GM23338 (cell line): ENCODE data around the gene NAPA.

Experiments used
- CREB1 ChIP-seq: fragments of 250-450 bp; sonication (Bioruptor Pico); IDR thresholded peaks from 2 replicates; pipeline ENCODE4 v1.5.0; 2020; ENCODE audit warnings: low read depth, mild to moderate bottlenecking, moderate library complexity
- EZH2 ChIP-seq: fragments of 200-600 bp; sonication (generic); IDR thresholded peaks from one replicate; pipeline ENCODE4 v1.8.0; 2017; ENCODE audit warnings: antibody characterized with exemption, mild to moderate bottlenecking, low read depth; ENCODE audit not compliant: unreplicated experiment
- EZH2phosphoT487 ChIP-seq: fragments of 200-600 bp; sonication (generic); IDR thresholded peaks from one replicate; pipeline ENCODE4 v1.8.1; 2018; ENCODE audit warnings: antibody characterized with exemption; ENCODE audit not compliant: unreplicated experiment
- JUNB ChIP-seq: IDR thresholded peaks from one replicate; pipeline ENCODE4 v1.6.1; 2016; ENCODE audit warnings: antibody characterized with exemption; ENCODE audit not compliant: unreplicated experiment
- NANOG ChIP-seq: IDR thresholded peaks from 2 replicates; pipeline ENCODE4 v1.6.1; 2016; ENCODE audit warnings: antibody characterized with exemption, borderline replicate concordance
- POLR2AphosphoS5 ChIP-seq: IDR thresholded peaks from 2 replicates; pipeline ENCODE4 v1.6.1; 2016; ENCODE audit warnings: antibody characterized with exemption, low read depth
- STAT1 ChIP-seq: IDR thresholded peaks from one replicate; pipeline ENCODE4 v1.6.1; 2016; ENCODE audit warnings: antibody characterized with exemption; ENCODE audit not compliant: unreplicated experiment
- ZNF114 ChIP-seq: fragments of 250-450 bp; sonication (Bioruptor Pico); IDR thresholded peaks from 2 replicates; pipeline ENCODE4 v1.5.0; 2020; ENCODE audit warnings: mild to moderate bottlenecking, moderate library complexity
- ZNF331 ChIP-seq: fragments of 250-450 bp; sonication (Bioruptor Pico); IDR thresholded peaks from 2 replicates; pipeline ENCODE4 v1.5.0; 2020; ENCODE audit warnings: low read depth, mild to moderate bottlenecking, moderate library complexity
- TF ChIP-seq, protein P1 (sequence below), 2 experiments: fragments of 200-600 bp in 1 of 2; sonication (generic) in 1 of 2; conservative IDR thresholded peaks; 2 replicates each; pipeline versions ENCODE4 v1.5.1 to v1.6.1; 2016 to 2017; ENCODE audit warnings: antibody characterized with exemption in 2 of 2, low read depth in 2 of 2, mild to moderate bottlenecking in 2 of 2, moderate library complexity in 1 of 2
- TF ChIP-seq, protein P2 (sequence below): IDR thresholded peaks from one replicate; pipeline ENCODE4 v1.6.1; 2018; ENCODE audit warnings: antibody characterized with exemption; ENCODE audit not compliant: unreplicated experiment
- TF ChIP-seq, protein P3 (sequence below): fragments of 250-450 bp; sonication (Bioruptor Pico); IDR thresholded peaks from 2 replicates; pipeline ENCODE4 v1.5.0; 2020; ENCODE audit warnings: mild to moderate bottlenecking, moderate library complexity
- TF ChIP-seq, protein P4 (sequence below): IDR thresholded peaks from 2 replicates; pipeline ENCODE4 v1.6.1; 2016; ENCODE audit warnings: antibody characterized with exemption

DNA sequence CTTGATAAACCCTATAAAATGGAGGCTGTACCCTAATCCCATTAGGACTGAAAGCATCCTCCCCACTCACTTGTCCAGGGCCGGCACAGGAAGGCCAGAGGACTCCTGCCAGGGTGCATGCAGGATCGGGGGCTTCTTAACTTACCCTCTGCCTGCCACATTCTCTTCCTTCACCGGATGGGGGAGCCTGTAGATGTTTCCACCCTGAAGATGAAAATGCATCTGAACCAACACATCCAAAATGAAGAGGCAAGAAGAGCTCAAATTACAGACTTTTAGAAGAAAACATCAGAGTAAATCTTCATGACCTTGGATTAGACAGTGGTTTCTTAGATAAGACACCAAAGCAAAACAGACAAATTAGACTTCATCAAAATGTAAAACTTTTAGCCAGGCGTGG, 25.9 kb upstream of the NAPA start:
- TF ChIP-seq, protein P1, sequence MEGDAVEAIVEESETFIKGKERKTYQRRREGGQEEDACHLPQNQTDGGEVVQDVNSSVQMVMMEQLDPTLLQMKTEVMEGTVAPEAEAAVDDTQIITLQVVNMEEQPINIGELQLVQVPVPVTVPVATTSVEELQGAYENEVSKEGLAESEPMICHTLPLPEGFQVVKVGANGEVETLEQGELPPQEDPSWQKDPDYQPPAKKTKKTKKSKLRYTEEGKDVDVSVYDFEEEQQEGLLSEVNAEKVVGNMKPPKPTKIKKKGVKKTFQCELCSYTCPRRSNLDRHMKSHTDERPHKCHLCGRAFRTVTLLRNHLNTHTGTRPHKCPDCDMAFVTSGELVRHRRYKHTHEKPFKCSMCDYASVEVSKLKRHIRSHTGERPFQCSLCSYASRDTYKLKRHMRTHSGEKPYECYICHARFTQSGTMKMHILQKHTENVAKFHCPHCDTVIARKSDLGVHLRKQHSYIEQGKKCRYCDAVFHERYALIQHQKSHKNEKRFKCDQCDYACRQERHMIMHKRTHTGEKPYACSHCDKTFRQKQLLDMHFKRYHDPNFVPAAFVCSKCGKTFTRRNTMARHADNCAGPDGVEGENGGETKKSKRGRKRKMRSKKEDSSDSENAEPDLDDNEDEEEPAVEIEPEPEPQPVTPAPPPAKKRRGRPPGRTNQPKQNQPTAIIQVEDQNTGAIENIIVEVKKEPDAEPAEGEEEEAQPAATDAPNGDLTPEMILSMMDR (conservative IDR thresholded peaks at IDR 0.05; ENCODE audit: low read depth in 2 of 2), result peak; percentile 54 to 65
- TF ChIP-seq POLR2AphosphoS5, result no peak
- no peak for TF ChIP-seq JUNB
- TF ChIP-seq EZH2phosphoT487, result no peak
- TF ChIP-seq CREB1 (CRISPR knock-in tag), result no peak
- no peak for TF ChIP-seq EZH2
- TF ChIP-seq, protein P2, sequence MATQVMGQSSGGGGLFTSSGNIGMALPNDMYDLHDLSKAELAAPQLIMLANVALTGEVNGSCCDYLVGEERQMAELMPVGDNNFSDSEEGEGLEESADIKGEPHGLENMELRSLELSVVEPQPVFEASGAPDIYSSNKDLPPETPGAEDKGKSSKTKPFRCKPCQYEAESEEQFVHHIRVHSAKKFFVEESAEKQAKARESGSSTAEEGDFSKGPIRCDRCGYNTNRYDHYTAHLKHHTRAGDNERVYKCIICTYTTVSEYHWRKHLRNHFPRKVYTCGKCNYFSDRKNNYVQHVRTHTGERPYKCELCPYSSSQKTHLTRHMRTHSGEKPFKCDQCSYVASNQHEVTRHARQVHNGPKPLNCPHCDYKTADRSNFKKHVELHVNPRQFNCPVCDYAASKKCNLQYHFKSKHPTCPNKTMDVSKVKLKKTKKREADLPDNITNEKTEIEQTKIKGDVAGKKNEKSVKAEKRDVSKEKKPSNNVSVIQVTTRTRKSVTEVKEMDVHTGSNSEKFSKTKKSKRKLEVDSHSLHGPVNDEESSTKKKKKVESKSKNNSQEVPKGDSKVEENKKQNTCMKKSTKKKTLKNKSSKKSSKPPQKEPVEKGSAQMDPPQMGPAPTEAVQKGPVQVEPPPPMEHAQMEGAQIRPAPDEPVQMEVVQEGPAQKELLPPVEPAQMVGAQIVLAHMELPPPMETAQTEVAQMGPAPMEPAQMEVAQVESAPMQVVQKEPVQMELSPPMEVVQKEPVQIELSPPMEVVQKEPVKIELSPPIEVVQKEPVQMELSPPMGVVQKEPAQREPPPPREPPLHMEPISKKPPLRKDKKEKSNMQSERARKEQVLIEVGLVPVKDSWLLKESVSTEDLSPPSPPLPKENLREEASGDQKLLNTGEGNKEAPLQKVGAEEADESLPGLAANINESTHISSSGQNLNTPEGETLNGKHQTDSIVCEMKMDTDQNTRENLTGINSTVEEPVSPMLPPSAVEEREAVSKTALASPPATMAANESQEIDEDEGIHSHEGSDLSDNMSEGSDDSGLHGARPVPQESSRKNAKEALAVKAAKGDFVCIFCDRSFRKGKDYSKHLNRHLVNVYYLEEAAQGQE, result no peak
- TF ChIP-seq ZNF331 (CRISPR knock-in tag), result no peak
- TF ChIP-seq ZNF114 (CRISPR knock-in tag), result no peak
- no peak for TF ChIP-seq STAT1
- TF ChIP-seq NANOG, result no peak
- TF ChIP-seq, protein P3, sequence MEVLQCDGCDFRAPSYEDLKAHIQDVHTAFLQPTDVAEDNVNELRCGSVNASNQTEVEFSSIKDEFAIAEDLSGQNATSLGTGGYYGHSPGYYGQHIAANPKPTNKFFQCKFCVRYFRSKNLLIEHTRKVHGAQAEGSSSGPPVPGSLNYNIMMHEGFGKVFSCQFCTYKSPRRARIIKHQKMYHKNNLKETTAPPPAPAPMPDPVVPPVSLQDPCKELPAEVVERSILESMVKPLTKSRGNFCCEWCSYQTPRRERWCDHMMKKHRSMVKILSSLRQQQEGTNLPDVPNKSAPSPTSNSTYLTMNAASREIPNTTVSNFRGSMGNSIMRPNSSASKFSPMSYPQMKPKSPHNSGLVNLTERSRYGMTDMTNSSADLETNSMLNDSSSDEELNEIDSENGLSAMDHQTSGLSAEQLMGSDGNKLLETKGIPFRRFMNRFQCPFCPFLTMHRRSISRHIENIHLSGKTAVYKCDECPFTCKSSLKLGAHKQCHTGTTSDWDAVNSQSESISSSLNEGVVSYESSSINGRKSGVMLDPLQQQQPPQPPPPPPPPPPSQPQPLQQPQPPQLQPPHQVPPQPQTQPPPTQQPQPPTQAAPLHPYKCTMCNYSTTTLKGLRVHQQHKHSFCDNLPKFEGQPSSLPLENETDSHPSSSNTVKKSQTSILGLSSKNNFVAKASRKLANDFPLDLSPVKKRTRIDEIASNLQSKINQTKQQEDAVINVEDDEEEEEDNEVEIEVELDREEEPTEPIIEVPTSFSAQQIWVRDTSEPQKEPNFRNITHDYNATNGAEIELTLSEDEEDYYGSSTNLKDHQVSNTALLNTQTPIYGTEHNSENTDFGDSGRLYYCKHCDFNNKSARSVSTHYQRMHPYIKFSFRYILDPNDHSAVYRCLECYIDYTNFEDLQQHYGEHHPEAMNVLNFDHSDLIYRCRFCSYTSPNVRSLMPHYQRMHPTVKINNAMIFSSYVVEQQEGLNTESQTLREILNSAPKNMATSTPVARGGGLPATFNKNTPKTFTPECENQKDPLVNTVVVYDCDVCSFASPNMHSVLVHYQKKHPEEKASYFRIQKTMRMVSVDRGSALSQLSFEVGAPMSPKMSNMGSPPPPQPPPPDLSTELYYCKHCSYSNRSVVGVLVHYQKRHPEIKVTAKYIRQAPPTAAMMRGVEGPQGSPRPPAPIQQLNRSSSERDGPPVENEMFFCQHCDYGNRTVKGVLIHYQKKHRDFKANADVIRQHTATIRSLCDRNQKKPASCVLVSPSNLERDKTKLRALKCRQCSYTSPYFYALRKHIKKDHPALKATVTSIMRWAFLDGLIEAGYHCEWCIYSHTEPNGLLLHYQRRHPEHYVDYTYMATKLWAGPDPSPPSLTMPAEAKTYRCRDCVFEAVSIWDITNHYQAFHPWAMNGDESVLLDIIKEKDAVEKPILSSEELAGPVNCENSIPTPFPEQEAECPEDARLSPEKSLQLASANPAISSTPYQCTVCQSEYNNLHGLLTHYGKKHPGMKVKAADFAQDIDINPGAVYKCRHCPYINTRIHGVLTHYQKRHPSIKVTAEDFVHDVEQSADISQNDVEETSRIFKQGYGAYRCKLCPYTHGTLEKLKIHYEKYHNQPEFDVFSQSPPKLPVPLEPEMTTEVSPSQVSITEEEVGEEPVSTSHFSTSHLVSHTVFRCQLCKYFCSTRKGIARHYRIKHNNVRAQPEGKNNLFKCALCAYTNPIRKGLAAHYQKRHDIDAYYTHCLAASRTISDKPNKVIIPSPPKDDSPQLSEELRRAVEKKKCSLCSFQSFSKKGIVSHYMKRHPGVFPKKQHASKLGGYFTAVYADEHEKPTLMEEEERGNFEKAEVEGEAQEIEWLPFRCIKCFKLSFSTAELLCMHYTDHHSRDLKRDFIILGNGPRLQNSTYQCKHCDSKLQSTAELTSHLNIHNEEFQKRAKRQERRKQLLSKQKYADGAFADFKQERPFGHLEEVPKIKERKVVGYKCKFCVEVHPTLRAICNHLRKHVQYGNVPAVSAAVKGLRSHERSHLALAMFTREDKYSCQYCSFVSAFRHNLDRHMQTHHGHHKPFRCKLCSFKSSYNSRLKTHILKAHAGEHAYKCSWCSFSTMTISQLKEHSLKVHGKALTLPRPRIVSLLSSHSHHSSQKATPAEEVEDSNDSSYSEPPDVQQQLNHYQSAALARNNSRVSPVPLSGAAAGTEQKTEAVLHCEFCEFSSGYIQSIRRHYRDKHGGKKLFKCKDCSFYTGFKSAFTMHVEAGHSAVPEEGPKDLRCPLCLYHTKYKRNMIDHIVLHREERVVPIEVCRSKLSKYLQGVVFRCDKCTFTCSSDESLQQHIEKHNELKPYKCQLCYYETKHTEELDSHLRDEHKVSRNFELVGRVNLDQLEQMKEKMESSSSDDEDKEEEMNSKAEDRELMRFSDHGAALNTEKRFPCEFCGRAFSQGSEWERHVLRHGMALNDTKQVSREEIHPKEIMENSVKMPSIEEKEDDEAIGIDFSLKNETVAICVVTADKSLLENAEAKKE (CRISPR knock-in tag), result no peak
- TF ChIP-seq, protein P4, sequence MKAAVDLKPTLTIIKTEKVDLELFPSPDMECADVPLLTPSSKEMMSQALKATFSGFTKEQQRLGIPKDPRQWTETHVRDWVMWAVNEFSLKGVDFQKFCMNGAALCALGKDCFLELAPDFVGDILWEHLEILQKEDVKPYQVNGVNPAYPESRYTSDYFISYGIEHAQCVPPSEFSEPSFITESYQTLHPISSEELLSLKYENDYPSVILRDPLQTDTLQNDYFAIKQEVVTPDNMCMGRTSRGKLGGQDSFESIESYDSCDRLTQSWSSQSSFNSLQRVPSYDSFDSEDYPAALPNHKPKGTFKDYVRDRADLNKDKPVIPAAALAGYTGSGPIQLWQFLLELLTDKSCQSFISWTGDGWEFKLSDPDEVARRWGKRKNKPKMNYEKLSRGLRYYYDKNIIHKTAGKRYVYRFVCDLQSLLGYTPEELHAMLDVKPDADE, result no peak
